Measurements from ENCODE around the gene CARD14. TPM values are rescaled to one million over a fixed set of nuclear protein-coding genes. Genes with fewer than 3 reads are reported as not detected.

CARD14 gene
- polyA plus RNA-seq, 1 donor (not counting 4 experiments of a cell fraction or from before 2014, with no cell fraction given) = 0.49 TPM

- Histone ChIP-seq H3K9me3 (ENCODE audit: control insufficient read depth, low read depth, low read length) (no peaks in the 10 kb centered on the region), H3K4me1 (ENCODE audit: control insufficient read depth, extremely low read depth, insufficient read depth, low read length) (peaks cover 7% of the 10 kb centered on the region), H2AFZ (ENCODE audit: control insufficient read depth, low read length) (peak overlapping the region; percentile 83), H3K27ac (ENCODE audit: control insufficient read depth, insufficient read depth, low read length) (peak overlapping the region; percentile 13), H3K27me3 (ENCODE audit: control insufficient read depth, extremely low read depth, insufficient read depth, low read length) (no peaks in the 10 kb centered on the region), H3K36me3 (ENCODE audit: control insufficient read depth in 2 of 2, extremely low read depth in 1 of 2, insufficient read depth in 2 of 2, low read length in 2 of 2) (peaks cover 0 to 3% of the 10 kb centered on the region in 2 experiments), H3K4me2 (ENCODE audit: control insufficient read depth, extremely low read depth, insufficient read depth, low read depth, low read length) (peak overlapping the region; percentile 86), H3K9me1 (ENCODE audit: control insufficient read depth, extremely low read depth, insufficient read depth, low read length) (no peaks in the 10 kb centered on the region), H3K4me3 (ENCODE audit: control insufficient read depth in 2 of 3, extremely low read depth in 1 of 3, insufficient read depth in 2 of 3, low read depth in 1 of 3, low read length in 3 of 3) (peak overlapping the region; percentile 74 to 76 (median 75)), H3K79me2 (ENCODE audit: control insufficient read depth, insufficient read depth, low read length) (no peaks in the 10 kb centered on the region), H4K20me1 (ENCODE audit: control insufficient read depth, extremely low read depth, insufficient read depth, low read length) (no peaks in the 10 kb centered on the region), H3K9ac (ENCODE audit: control insufficient read depth, extremely low read depth, insufficient read depth, low read length) (peak overlapping the region; percentile 79)
- DNase-seq (ENCODE audit: low read depth, low spot score) (peak; percentile 42), FAIRE-seq (peak; percentile 5)
- dilution Hi-C loops (cut with MboI; ENCODE audit: extremely low pct_ligation_motif_present, low sequenced_read_pairs) = no loop called here
- TF ChIP-seq EZH2 (IDR thresholded peaks at IDR 0.05; ENCODE audit: low read length) = no peak
- TF ChIP-seq CTCF (optimal IDR thresholded peaks at IDR 0.05 in 1 of 3, IDR thresholded peaks at IDR 0.05 in 1 of 3, conservative IDR thresholded peaks at IDR 0.05 in 1 of 3; ENCODE audit: extremely low read depth in 1 of 3, insufficient read depth in 2 of 3, low read length in 3 of 3) = no peak
Measured at GRCh38 chr17:80219013-80219762, 49.4 kb downstream of the CARD14 start.

GRCh38 chr17:80219763-80220053 is 49.9 kb downstream of the CARD14 start:
- DNase-seq (ENCODE audit: low read depth, low spot score) (no peak), FAIRE-seq (no peak)
- dilution Hi-C loops (cut with MboI; ENCODE audit: extremely low pct_ligation_motif_present, low sequenced_read_pairs) = no loop called here
- Histone ChIP-seq H3K27me3 (ENCODE audit: control insufficient read depth, extremely low read depth, insufficient read depth, low read length) (no peaks in the 10 kb centered on the region), H3K9ac (ENCODE audit: control insufficient read depth, extremely low read depth, insufficient read depth, low read length) (peak overlapping the region; percentile 79), H3K9me3 (ENCODE audit: control insufficient read depth, low read depth, low read length) (no peaks in the 10 kb centered on the region), H3K4me2 (ENCODE audit: control insufficient read depth, extremely low read depth, insufficient read depth, low read depth, low read length) (peak overlapping the region; percentile 86), H3K4me1 (ENCODE audit: control insufficient read depth, extremely low read depth, insufficient read depth, low read length) (peaks cover 7% of the 10 kb centered on the region), H3K79me2 (ENCODE audit: control insufficient read depth, insufficient read depth, low read length) (no peaks in the 10 kb centered on the region), H3K27ac (ENCODE audit: control insufficient read depth, insufficient read depth, low read length) (peak overlapping the region; percentile 13), H2AFZ (ENCODE audit: control insufficient read depth, low read length) (peak overlapping the region; percentile 83), H3K9me1 (ENCODE audit: control insufficient read depth, extremely low read depth, insufficient read depth, low read length) (no peaks in the 10 kb centered on the region), H4K20me1 (ENCODE audit: control insufficient read depth, extremely low read depth, insufficient read depth, low read length) (no peaks in the 10 kb centered on the region), H3K4me3 (ENCODE audit: control insufficient read depth in 2 of 3, extremely low read depth in 1 of 3, insufficient read depth in 2 of 3, low read depth in 1 of 3, low read length in 3 of 3) (peak overlapping the region; percentile 74 to 76 (median 75)), H3K36me3 (ENCODE audit: control insufficient read depth in 2 of 2, extremely low read depth in 1 of 2, insufficient read depth in 2 of 2, low read length in 2 of 2) (no peaks in the 10 kb centered on the region)
- TF ChIP-seq EZH2 (IDR thresholded peaks at IDR 0.05; ENCODE audit: low read length) (no peak), CTCF (optimal IDR thresholded peaks at IDR 0.05 in 1 of 3, IDR thresholded peaks at IDR 0.05 in 1 of 3, conservative IDR thresholded peaks at IDR 0.05 in 1 of 3; ENCODE audit: extremely low read depth in 1 of 3, insufficient read depth in 2 of 3, low read length in 3 of 3) (no peak)

Data from keratinocyte (primary cell).